B cell (primary cell): Measurements from ENCODE around the gene PTPN20. TPM values are rescaled to one million over a fixed set of nuclear protein-coding genes. Genes with fewer than 3 reads are reported as not detected.

ENCODE experiments used
- ATAC-seq: fragments of 200-7000 bp; cut with Tn5 transposase; one replicate; pipeline ENCODE4 v1.10.0; 2021; ENCODE audit warnings: low read depth, mild to moderate bottlenecking, moderate number of reproducible peaks, moderate library complexity
- CTCF ChIA-PET: fragments of 350-600 bp; sonication (Branson Sonifier 250); formaldehyde crosslinking; loops from one replicate; lab custom pipeline; 2021; ENCODE audit warnings: antibody characterized with exemption, inconsistent platforms; lab: Charles Lee
- POLR2A ChIA-PET: fragments of 350-600 bp; sonication (Branson Sonifier 250); formaldehyde crosslinking; loops from one replicate; lab custom pipeline; 2021; ENCODE audit warnings: antibody characterized with exemption; lab: Charles Lee
- DNase-seq: peaks from one replicate; pipeline ENCODE4 v3.0.0; 2013
- H2AFZ ChIP-seq: 2 replicates; pipeline ENCODE4 v1.6.1; 2012; ENCODE audit warnings: mild to moderate bottlenecking, low read depth, low read length; ENCODE audit not compliant: insufficient read depth, poor library complexity, severe bottlenecking
- H3K27ac ChIP-seq, 2 donors: 1 replicate in 1 of 2; 2 replicates in 1 of 2; pipeline ENCODE4 v1.5.1; 2012 to 2013; ENCODE audit warnings: low read length in 2 of 2, mild to moderate bottlenecking in 2 of 2, moderate library complexity in 1 of 2
- H3K27me3 ChIP-seq, 4 experiments: fragments of 200-600 bp in 1 of 4; sonication (generic) in 1 of 4; replicated peaks in 1 of 4; 1 replicate in 2 of 4; 2 replicates in 2 of 4; pipeline versions ENCODE4 v1.6.1 to v1.7.0; 2013 to 2016; ENCODE audit warnings: low read length in 3 of 4, mild to moderate bottlenecking in 2 of 4, mixed read lengths in 1 of 4, moderate library complexity in 1 of 4; ENCODE audit not compliant: insufficient read depth in 4 of 4, control insufficient read depth in 3 of 4; ENCODE audit errors: control extremely low read depth in 1 of 4
- H3K36me3 ChIP-seq, 2 experiments: replicated peaks in 1 of 2; 1 replicate in 1 of 2; 2 replicates in 1 of 2; pipeline versions ENCODE4 v1.6.1 to v1.7.1; 2013; ENCODE audit warnings: low read length in 1 of 2; ENCODE audit not compliant: insufficient read depth in 2 of 2, control insufficient read depth in 1 of 2; ENCODE audit errors: control extremely low read depth in 1 of 2, extremely low read depth in 1 of 2
- H3K4me1 ChIP-seq, 2 donors: fragments of 200-600 bp in 1 of 2; sonication (generic) in 1 of 2; 1 replicate in 1 of 2; 2 replicates in 1 of 2; pipeline versions ENCODE4 v1.5.1 to v1.6.1; 2013 to 2017; ENCODE audit warnings: low read length in 2 of 2; ENCODE audit not compliant: control insufficient read depth in 2 of 2, insufficient read depth in 2 of 2
- H3K4me2 ChIP-seq: replicated peaks from 2 replicates; pipeline ENCODE3; 2012; ENCODE audit warnings: mild to moderate bottlenecking, low read depth, low read length; ENCODE audit not compliant: poor library complexity, severe bottlenecking
- H3K4me3 ChIP-seq, 5 experiments: fragments of 200-600 bp in 1 of 5; sonication (generic) in 1 of 5; 1 replicate in 3 of 5; 2 replicates in 2 of 5; pipeline versions ENCODE4 v1.5.1 to v1.7.0; 2011 to 2016; ENCODE audit warnings: low read length in 4 of 5, mild to moderate bottlenecking in 4 of 5, low read depth in 2 of 5, control low read depth in 1 of 5, moderate library complexity in 1 of 5; ENCODE audit not compliant: insufficient read depth in 1 of 5; ENCODE audit errors: control extremely low read depth in 1 of 5, extremely low read depth in 1 of 5
- H3K79me2 ChIP-seq: fragments of 200-600 bp; sonication (generic); one replicate; pipeline ENCODE4 v1.6.0; 2016; ENCODE audit warnings: low read length; ENCODE audit not compliant: control insufficient read depth, insufficient read depth
- H3K9ac ChIP-seq: fragments of 200-600 bp; sonication (generic); 2 replicates; pipeline ENCODE4 v1.6.1; 2017; ENCODE audit warnings: mild to moderate bottlenecking, low read length, moderate library complexity
- H3K9me3 ChIP-seq, 3 donors: one replicate each; pipeline versions ENCODE4 v1.6.1 to v1.7.1; 2013; ENCODE audit warnings: low read length in 2 of 3; ENCODE audit not compliant: control insufficient read depth in 2 of 3, insufficient read depth in 1 of 3; ENCODE audit errors: control extremely low read depth in 1 of 3
- H4K20me1 ChIP-seq: 2 replicates; pipeline ENCODE4 v1.6.0; 2012; ENCODE audit warnings: mild to moderate bottlenecking, low read length; ENCODE audit not compliant: insufficient read depth, control insufficient read depth, poor library complexity, severe bottlenecking
- H3K27ac Mint-ChIP-seq: one replicate; pipeline ENCODE4 v1.8.0; 2021; ENCODE audit warnings: mixed read lengths
- H3K27me3 Mint-ChIP-seq: one replicate; pipeline ENCODE4 v1.8.0; 2021; ENCODE audit warnings: mixed read lengths
- H3K4me1 Mint-ChIP-seq: one replicate; pipeline ENCODE4 v1.8.0; 2021; ENCODE audit warnings: mixed read lengths
- H3K4me3 Mint-ChIP-seq: one replicate; pipeline ENCODE4 v1.8.0; 2021; ENCODE audit warnings: mixed read lengths
- H3K9me3 Mint-ChIP-seq: one replicate; pipeline ENCODE4 v1.8.0; 2022; ENCODE audit warnings: mixed read lengths; ENCODE audit not compliant: insufficient read depth
- EZH2 ChIP-seq: IDR thresholded peaks from 2 replicates; pipeline ENCODE4 v1.6.1; 2012; ENCODE audit warnings: borderline replicate concordance, low read depth, mild to moderate bottlenecking, moderate library complexity, low read length; ENCODE audit not compliant: insufficient read depth, poor library complexity, severe bottlenecking
- WGBS: methylation state at CpG from one replicate; pipeline ENCODE4 v1.1.5; 2013; ENCODE audit warnings: missing lambda C conversion rate; ENCODE audit not compliant: insufficient coverage; 5-methylcytosine and 5-hydroxymethylcytosine counted together
- intact Hi-C: fragments of 100-400 bp; cut with micrococcal nuclease; formaldehyde crosslinking; loops from one replicate; pipeline ENCODE4 v1.10.0; 2022
- polyA plus RNA-seq: library from polyadenylated mRNA; depleted of rRNA; stranded (reverse); fragments of >200 nt; gene quantifications from 2 replicates; pipeline ENCODE4 v1.2.3, GENCODE V29; 2012
- total RNA-seq, 2 donors: library from RNA; stranded (reverse); fragments of 120-200 nt in 1 of 2; gene quantifications; 1 replicate in 1 of 2; 2 replicates in 1 of 2; pipeline versions ENCODE4 v1.2.3 to v1.2.4, GENCODE V29; 2013 to 2022
- TF ChIP-seq, protein P1 (sequence below): fragments of 200-600 bp; IDR thresholded peaks from one replicate; pipeline ENCODE4 v1.8.0; 2022; ENCODE audit warnings: antibody characterized with exemption, mild to moderate bottlenecking

PTPN20 gene
- total and polyA plus RNA-seq, 2 donors (not counting 1 experiment from before 2014, with no cell fraction given) = 0.24 to 4.2 TPM

DNA sequence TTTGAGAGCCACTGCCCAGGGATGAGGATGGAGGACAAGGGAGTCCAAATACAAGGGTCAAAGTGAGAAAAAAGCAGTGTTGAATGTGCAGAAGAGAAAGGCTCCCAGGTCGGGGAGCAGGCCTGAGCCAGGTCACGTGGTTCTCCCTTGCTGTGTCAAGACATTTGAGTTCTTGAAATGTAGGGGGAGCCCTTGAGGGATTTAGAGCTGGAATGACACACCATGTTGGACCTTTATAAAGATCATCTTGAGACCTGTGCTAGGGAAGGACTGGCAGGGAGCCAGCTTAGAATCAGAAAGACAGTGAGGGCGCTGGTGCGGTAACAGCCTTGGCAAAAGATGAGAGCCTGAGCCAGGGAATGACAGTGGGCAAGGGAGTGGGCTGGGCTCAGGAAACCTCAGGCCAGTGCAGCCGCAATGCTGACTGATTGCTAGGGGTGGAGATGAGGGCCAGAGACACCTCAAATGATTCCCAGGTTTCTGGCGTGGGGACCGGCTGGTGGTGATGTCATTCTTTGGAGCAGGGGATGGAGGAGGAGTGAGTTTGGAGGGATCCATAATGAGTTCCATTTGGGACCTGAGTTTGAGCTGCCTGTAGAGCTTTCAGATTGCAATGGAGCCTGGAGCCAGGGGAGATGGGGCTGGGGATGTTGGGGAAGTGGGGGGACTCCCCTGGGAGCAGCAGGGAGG lies 120.1 kb downstream of the PTPN20 start:
- ChIA-PET CTCF (interaction anchor here (2.0 kb wide), 1 partner anchor 280 kb away, joined by 16 read pairs; no protein-coding TSS in a partner anchor), POLR2A (no interaction called here)
- no peak for ATAC-seq

DNA sequence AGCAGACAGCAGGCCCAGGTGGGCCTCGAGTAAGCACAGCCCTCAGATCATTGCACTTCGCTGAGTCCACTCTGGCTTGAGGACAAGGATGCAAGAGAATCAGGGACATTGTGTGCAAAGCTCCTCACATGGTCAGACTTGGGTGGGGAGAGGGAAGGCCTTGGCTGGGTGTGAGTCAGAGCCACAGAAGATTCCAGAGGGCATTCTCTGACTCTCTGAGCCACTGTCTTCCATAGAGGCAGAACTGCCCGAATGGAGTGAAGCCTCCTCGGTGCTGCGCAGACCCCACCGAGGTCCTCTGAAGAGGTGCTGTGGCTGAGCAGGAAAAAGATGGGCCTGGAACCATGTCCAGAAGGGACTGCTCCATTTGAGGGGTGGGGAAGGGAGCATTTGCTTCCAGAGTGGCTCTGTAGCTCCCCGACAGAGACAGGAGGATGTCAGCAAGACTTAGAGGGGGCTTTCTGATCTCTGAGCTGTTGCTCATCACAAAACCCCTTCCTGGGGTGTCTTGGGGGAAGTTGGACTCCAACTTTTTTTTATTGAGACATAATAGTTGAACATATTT lies 120.8 kb downstream of the PTPN20 start:
- ChIA-PET POLR2A (no interaction called here), CTCF (interaction anchor here (2.0 kb wide), 1 partner anchor 280 kb away, joined by 16 read pairs; no protein-coding TSS in a partner anchor)
- no peak for DNase-seq
- H3K27me3 ChIP-seq = no peaks in the 10 kb centered on the region
- 93% methylated on average over 5 of the region's 7 CpGs for WGBS
- Mint-ChIP-seq H3K9me3 (no peaks in the 10 kb centered on the region), H3K4me3 (no peak overlapping the region), H3K4me1 (no peaks in the 10 kb centered on the region), H3K27me3 (peaks cover 6% of the 10 kb centered on the region), H3K27ac (no peak overlapping the region)
- no peak overlapping the region for H3K4me2 ChIP-seq
- H3K9me3 ChIP-seq = no peaks in the 10 kb centered on the region
- no peak overlapping the region for H3K9ac ChIP-seq
- H2AFZ ChIP-seq = no peak overlapping the region
- H3K79me2 ChIP-seq = no peaks in the 10 kb centered on the region
- intact Hi-C loops = no loop called here
- TF ChIP-seq, protein P1, sequence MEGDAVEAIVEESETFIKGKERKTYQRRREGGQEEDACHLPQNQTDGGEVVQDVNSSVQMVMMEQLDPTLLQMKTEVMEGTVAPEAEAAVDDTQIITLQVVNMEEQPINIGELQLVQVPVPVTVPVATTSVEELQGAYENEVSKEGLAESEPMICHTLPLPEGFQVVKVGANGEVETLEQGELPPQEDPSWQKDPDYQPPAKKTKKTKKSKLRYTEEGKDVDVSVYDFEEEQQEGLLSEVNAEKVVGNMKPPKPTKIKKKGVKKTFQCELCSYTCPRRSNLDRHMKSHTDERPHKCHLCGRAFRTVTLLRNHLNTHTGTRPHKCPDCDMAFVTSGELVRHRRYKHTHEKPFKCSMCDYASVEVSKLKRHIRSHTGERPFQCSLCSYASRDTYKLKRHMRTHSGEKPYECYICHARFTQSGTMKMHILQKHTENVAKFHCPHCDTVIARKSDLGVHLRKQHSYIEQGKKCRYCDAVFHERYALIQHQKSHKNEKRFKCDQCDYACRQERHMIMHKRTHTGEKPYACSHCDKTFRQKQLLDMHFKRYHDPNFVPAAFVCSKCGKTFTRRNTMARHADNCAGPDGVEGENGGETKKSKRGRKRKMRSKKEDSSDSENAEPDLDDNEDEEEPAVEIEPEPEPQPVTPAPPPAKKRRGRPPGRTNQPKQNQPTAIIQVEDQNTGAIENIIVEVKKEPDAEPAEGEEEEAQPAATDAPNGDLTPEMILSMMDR = no peak
- TF ChIP-seq EZH2 = no peak
- H3K4me3 ChIP-seq = no peak overlapping the region
- no peaks in the 10 kb centered on the region for H3K36me3 ChIP-seq
- H4K20me1 ChIP-seq = no peaks in the 10 kb centered on the region
- no peak overlapping the region for H3K27ac ChIP-seq
- no peak for ATAC-seq
- H3K4me1 ChIP-seq = no peaks in the 10 kb centered on the region

More for the DNA sequence above, 120.1 kb downstream of the PTPN20 start:
- Histone ChIP-seq H3K4me1 (no peaks in the 10 kb centered on the region), H3K36me3 (no peaks in the 10 kb centered on the region), H2AFZ (no peak overlapping the region), H3K4me3 (no peak overlapping the region), H3K79me2 (no peaks in the 10 kb centered on the region), H3K4me2 (no peak overlapping the region), H3K9me3 (no peaks in the 10 kb centered on the region), H3K27ac (no peak overlapping the region), H4K20me1 (no peaks in the 10 kb centered on the region), H3K27me3 (no peaks in the 10 kb centered on the region), H3K9ac (no peak overlapping the region)
- H3K9me3 Mint-ChIP-seq = no peaks in the 10 kb centered on the region
- H3K27ac Mint-ChIP-seq = no peak overlapping the region
- intact Hi-C loops = no loop called here
- DNase-seq = no peak
- H3K27me3 Mint-ChIP-seq = peaks cover 5% of the 10 kb centered on the region
- WGBS = 87% methylated on average over 7 of the region's 7 CpGs
- no peak overlapping the region for H3K4me3 Mint-ChIP-seq
- TF ChIP-seq, protein P1 = no peak
- no peak for TF ChIP-seq EZH2
- no peaks in the 10 kb centered on the region for H3K4me1 Mint-ChIP-seq
